ENCODE data around the gene DPP10.

Gene DPP10

DNA sequence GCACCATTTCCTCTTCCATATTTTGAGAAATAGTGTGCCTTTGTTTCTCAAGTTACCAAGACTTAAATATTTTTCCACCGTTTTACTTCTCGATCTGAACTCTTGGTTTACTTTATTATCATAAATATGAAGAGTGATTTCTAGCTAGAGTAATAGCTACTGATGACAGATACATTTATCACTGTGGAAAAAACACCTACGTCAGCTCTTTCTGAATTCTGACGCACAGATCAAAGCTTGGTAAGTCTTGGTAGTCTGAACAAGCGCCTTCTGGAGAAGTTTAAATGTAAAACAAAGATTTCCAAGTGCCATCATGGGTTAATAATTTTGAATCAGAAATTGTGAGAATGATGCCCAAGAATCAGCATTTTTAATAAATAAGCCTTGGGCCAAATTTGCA, 367.7 kb downstream of the DPP10 start:
- H3K4me3 ChIP-seq (ENCODE audit: low read depth in 1 of 2, low read length in 1 of 2) = no peak overlapping the region
- H3K27me3 ChIP-seq = no peaks in the 10 kb centered on the region
- H3K9me3 ChIP-seq = no peaks in the 10 kb centered on the region
- no peaks in the 10 kb centered on the region for H3K36me3 ChIP-seq
- no peaks in the 10 kb centered on the region for H3K4me1 ChIP-seq (ENCODE audit: control insufficient read depth in 1 of 2, insufficient read depth in 1 of 2, low read depth in 1 of 2, low read length in 1 of 2)
- no peak overlapping the region for H3K27ac ChIP-seq
- TF ChIP-seq, protein P1, sequence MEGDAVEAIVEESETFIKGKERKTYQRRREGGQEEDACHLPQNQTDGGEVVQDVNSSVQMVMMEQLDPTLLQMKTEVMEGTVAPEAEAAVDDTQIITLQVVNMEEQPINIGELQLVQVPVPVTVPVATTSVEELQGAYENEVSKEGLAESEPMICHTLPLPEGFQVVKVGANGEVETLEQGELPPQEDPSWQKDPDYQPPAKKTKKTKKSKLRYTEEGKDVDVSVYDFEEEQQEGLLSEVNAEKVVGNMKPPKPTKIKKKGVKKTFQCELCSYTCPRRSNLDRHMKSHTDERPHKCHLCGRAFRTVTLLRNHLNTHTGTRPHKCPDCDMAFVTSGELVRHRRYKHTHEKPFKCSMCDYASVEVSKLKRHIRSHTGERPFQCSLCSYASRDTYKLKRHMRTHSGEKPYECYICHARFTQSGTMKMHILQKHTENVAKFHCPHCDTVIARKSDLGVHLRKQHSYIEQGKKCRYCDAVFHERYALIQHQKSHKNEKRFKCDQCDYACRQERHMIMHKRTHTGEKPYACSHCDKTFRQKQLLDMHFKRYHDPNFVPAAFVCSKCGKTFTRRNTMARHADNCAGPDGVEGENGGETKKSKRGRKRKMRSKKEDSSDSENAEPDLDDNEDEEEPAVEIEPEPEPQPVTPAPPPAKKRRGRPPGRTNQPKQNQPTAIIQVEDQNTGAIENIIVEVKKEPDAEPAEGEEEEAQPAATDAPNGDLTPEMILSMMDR (IDR thresholded peaks at IDR 0.05) = no peak

DNA sequence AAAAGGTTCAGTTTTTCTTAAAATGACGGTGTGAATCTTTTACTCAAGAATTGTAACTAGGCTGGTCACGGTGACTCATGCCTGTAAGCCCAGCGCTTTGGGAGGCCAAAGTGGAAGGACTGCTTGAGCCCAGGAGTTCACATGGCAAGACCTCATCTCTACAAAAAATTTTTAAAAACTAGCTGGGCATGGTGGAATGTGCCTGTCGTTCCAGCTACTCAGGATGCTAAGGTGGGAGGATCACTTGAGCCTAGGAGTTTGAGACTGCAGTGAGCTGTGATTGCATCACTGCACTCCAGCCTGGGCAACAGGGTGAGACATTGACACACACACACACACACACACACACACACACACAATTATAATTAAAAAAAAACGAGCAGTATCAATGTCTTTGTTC, 369.8 kb downstream of the DPP10 start:
- Histone ChIP-seq H3K27ac (no peak overlapping the region), H3K4me3 (ENCODE audit: low read depth in 1 of 2, low read length in 1 of 2) (no peak overlapping the region), H3K36me3 (no peaks in the 10 kb centered on the region), H3K27me3 (no peaks in the 10 kb centered on the region), H3K4me1 (ENCODE audit: control insufficient read depth in 1 of 2, insufficient read depth in 1 of 2, low read depth in 1 of 2, low read length in 1 of 2) (no peaks in the 10 kb centered on the region), H3K9me3 (no peaks in the 10 kb centered on the region)
- TF ChIP-seq, protein P1 (IDR thresholded peaks at IDR 0.05) = no peak

DNA sequence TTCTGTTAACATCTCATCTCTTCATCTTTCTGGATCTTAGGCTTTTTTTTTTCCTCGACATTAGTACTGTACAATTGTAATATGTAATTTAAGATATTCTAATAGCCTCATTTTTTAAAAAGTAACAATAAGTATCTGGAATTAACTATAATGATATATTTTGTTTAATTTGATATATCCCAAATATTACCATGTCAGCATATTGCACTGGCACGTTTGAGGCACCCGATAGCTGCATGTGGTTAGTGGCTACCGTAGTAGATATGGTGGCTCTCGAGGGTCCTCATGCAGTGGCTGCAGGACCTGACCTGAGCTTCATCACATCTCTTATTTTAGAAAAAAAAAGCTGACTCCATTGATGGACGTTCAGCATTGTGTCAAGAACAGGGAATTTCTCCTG, 371.9 kb downstream of the DPP10 start:
- Histone ChIP-seq H3K27ac (no peak overlapping the region), H3K27me3 (no peaks in the 10 kb centered on the region), H3K36me3 (no peaks in the 10 kb centered on the region), H3K4me3 (ENCODE audit: low read depth in 1 of 2, low read length in 1 of 2) (no peak overlapping the region), H3K4me1 (ENCODE audit: control insufficient read depth in 1 of 2, insufficient read depth in 1 of 2, low read depth in 1 of 2, low read length in 1 of 2) (no peaks in the 10 kb centered on the region), H3K9me3 (no peaks in the 10 kb centered on the region)
- TF ChIP-seq, protein P1 (IDR thresholded peaks at IDR 0.05) = no peak

DNA sequence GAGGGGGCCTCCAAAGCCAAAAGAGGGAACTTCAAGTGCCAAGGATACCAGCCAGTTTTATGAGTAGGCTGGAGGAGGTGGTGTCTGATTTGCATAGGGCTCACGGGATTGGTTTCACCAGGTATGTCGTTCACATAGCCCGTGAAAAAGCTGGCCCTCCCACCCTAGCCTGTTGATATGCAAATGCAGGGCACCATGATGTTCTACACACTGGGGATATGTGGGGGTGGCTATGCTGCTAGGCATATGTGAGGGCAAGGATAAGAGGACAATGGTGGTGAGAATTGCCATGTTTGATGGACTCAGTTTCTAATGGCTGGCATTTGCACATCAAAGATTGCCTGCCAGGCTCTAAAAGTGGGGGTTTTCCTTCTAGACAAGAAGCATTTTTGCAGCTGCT, 378.6 kb downstream of the DPP10 start:
- no peaks in the 10 kb centered on the region for H3K4me1 ChIP-seq (ENCODE audit: control insufficient read depth in 1 of 2, insufficient read depth in 1 of 2, low read depth in 1 of 2, low read length in 1 of 2)
- no peaks in the 10 kb centered on the region for H3K9me3 ChIP-seq
- TF ChIP-seq, protein P1 (IDR thresholded peaks at IDR 0.05) = no peak
- no peak overlapping the region for H3K27ac ChIP-seq
- no peaks in the 10 kb centered on the region for H3K27me3 ChIP-seq
- H3K36me3 ChIP-seq = no peaks in the 10 kb centered on the region
- H3K4me3 ChIP-seq (ENCODE audit: low read depth in 1 of 2, low read length in 1 of 2) = no peak overlapping the region

- Histone ChIP-seq H3K4me3 (ENCODE audit: low read depth in 1 of 2, low read length in 1 of 2) (no peak overlapping the region), H3K27ac (no peak overlapping the region), H3K27me3 (no peaks in the 10 kb centered on the region), H3K4me1 (ENCODE audit: control insufficient read depth in 1 of 2, insufficient read depth in 1 of 2, low read depth in 1 of 2, low read length in 1 of 2) (no peaks in the 10 kb centered on the region), H3K36me3 (no peaks in the 10 kb centered on the region), H3K9me3 (no peaks in the 10 kb centered on the region)
- TF ChIP-seq, protein P1 (IDR thresholded peaks at IDR 0.05) = no peak
Observed at GRCh38 chr2:114843963-114844362, 401.5 kb downstream of the DPP10 start.

GRCh38 chr2:114857196-114857595, 414.8 kb downstream of the DPP10 start:
- H3K27ac ChIP-seq = no peak overlapping the region
- no peaks in the 10 kb centered on the region for H3K9me3 ChIP-seq
- no peak overlapping the region for H3K4me3 ChIP-seq (ENCODE audit: low read depth in 1 of 2, low read length in 1 of 2)
- TF ChIP-seq, protein P1 (IDR thresholded peaks at IDR 0.05) = no peak
- no peaks in the 10 kb centered on the region for H3K27me3 ChIP-seq
- H3K4me1 ChIP-seq (ENCODE audit: control insufficient read depth in 1 of 2, insufficient read depth in 1 of 2, low read depth in 1 of 2, low read length in 1 of 2) = no peaks in the 10 kb centered on the region
- H3K36me3 ChIP-seq = no peaks in the 10 kb centered on the region

All from neutrophil (primary cell).